Right forelimb (tissue), 1 donor: ENCODE data around the gene MAGEB4.
"Not testable (repeated sequence)": the region's sequence is repeated elsewhere in the genome, so short reads cannot be mapped to it uniquely, and the experiment has no call there.

ENCODE experiments used
- DNase-seq: peaks from one replicate; pipeline ENCODE4 v3.0.0-alpha.2; 2018

MAGEB4 gene

GRCh38 chrX:30241724-30242415 lies at the start of gene MAGEB4:
Gene MAGEB4, plus strand, starts transcription at chrX:30242000. Its CDS starts 136 bp downstream, at chrX:30242136.
- DNase-seq = no peak

- not testable (repeated sequence) for DNase-seq
These were observed 47.9 kb upstream of the MAGEB4 start for GRCh38 chrX:30193910-30194309.

GRCh38 chrX:30196322-30196721 lies 45.5 kb upstream of the MAGEB4 start:
- DNase-seq = no peak

- no peak for DNase-seq
These were observed 29.6 kb upstream of the MAGEB4 start for GRCh38 chrX:30212172-30212571.

GRCh38 chrX:30215357-30215843 lies 26.4 kb upstream of the MAGEB4 start, which contains the start of gene MAGEB2:
Gene MAGEB2, plus strand, starts transcription at chrX:30215563. Its CDS starts 3,018 bp downstream, at chrX:30218581.
- no peak for DNase-seq

- no peak for DNase-seq
These were observed 24.3 kb upstream of the MAGEB4 start for GRCh38 chrX:30217465-30217864.

- DNase-seq = no peak
These were observed 22.4 kb upstream of the MAGEB4 start for GRCh38 chrX:30219372-30219771.

GRCh38 chrX:30220661-30221060 lies 21.1 kb upstream of the MAGEB4 start:
- no peak for DNase-seq

- DNase-seq = no peak
These were observed 17.3 kb upstream of the MAGEB4 start for GRCh38 chrX:30224536-30224935.

- no peak for DNase-seq
These were observed 13.3 kb upstream of the MAGEB4 start for GRCh38 chrX:30228526-30228925.

GRCh38 chrX:30230395-30230794 lies 11.4 kb upstream of the MAGEB4 start, which contains the start of gene MAGEB3:
Gene MAGEB3, plus strand, starts transcription at chrX:30230657. Its CDS starts 5,268 bp downstream, at chrX:30235925.
- DNase-seq = no peak

GRCh38 chrX:30246769-30247489 lies 5.1 kb downstream of the MAGEB4 start, which contains the start of gene MAGEB1:
Gene MAGEB1, plus strand, starts transcription at chrX:30247146. Its CDS starts 3,348 bp downstream, at chrX:30250494.
- DNase-seq = no peak

GRCh38 chrX:30248854-30249253 lies 7.1 kb downstream of the MAGEB4 start:
- DNase-seq = no peak

GRCh38 chrX:30253257-30253656 lies 11.5 kb downstream of the MAGEB4 start:
- DNase-seq = no peak

- no peak for DNase-seq
These were observed 18.1 kb downstream of the MAGEB4 start for GRCh38 chrX:30259927-30260326.

GRCh38 chrX:30261012-30261411 lies 19.2 kb downstream of the MAGEB4 start:
- DNase-seq = no peak

GRCh38 chrX:30262763-30263162 lies 21.0 kb downstream of the MAGEB4 start:
- no peak for DNase-seq

- no peak for DNase-seq
These were observed 28.8 kb downstream of the MAGEB4 start for GRCh38 chrX:30270639-30271038.

- DNase-seq = no peak
These were observed 33.7 kb downstream of the MAGEB4 start for GRCh38 chrX:30275498-30275897.

- no peak for DNase-seq
These were observed 36.6 kb downstream of the MAGEB4 start for GRCh38 chrX:30278365-30278764.

GRCh38 chrX:30280428-30280827 lies 38.6 kb downstream of the MAGEB4 start:
- no peak for DNase-seq

- no peak for DNase-seq
These were observed 40.7 kb downstream of the MAGEB4 start for GRCh38 chrX:30282527-30282926.

GRCh38 chrX:30283456-30284200 lies 41.8 kb downstream of the MAGEB4 start:
- no peak for DNase-seq
